ENCODE data around the gene TRIM2.

DNA sequence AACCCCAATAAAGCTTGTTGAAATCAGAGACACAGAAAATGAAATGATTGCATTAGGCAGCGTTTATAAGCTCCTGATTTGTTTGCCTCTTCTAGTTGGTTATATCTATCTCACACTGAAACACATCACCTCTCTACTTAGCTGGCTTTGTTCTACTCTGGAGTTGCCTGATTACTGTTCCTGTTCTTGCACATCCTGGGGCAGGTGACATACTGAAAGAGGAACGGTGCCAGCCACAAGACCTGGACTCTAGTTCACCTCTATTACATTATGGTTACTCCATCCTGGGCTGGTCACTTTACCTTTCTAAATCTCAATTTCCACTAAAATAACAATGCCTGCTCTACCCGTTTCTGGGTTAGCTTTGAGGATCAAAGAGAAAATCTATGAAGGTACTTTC, 47.9 kb downstream of the TRIM2 start:
- TF ChIP-seq, protein P1, sequence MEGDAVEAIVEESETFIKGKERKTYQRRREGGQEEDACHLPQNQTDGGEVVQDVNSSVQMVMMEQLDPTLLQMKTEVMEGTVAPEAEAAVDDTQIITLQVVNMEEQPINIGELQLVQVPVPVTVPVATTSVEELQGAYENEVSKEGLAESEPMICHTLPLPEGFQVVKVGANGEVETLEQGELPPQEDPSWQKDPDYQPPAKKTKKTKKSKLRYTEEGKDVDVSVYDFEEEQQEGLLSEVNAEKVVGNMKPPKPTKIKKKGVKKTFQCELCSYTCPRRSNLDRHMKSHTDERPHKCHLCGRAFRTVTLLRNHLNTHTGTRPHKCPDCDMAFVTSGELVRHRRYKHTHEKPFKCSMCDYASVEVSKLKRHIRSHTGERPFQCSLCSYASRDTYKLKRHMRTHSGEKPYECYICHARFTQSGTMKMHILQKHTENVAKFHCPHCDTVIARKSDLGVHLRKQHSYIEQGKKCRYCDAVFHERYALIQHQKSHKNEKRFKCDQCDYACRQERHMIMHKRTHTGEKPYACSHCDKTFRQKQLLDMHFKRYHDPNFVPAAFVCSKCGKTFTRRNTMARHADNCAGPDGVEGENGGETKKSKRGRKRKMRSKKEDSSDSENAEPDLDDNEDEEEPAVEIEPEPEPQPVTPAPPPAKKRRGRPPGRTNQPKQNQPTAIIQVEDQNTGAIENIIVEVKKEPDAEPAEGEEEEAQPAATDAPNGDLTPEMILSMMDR (conservative IDR thresholded peaks at IDR 0.05; ENCODE audit: low read depth in 2 of 2) = no peak
- TF ChIP-seq EZH2phosphoT487 (IDR thresholded peaks at IDR 0.05; ENCODE audit: unreplicated experiment) (no peak), POLR2AphosphoS5 (IDR thresholded peaks at IDR 0.05; ENCODE audit: low read depth) (no peak), EZH2 (IDR thresholded peaks at IDR 0.05; ENCODE audit: low read depth, unreplicated experiment) (no peak), JUNB (IDR thresholded peaks at IDR 0.05; ENCODE audit: unreplicated experiment) (no peak), REST (IDR thresholded peaks at IDR 0.05; ENCODE audit: unreplicated experiment) (no peak), ZNF331 (CRISPR knock-in tag; IDR thresholded peaks at IDR 0.05; ENCODE audit: low read depth) (no peak), STAT1 (IDR thresholded peaks at IDR 0.05; ENCODE audit: unreplicated experiment) (no peak), CREB1 (CRISPR knock-in tag; IDR thresholded peaks at IDR 0.05; ENCODE audit: low read depth) (no peak), ZNF114 (CRISPR knock-in tag; IDR thresholded peaks at IDR 0.05) (no peak), NANOG (IDR thresholded peaks at IDR 0.05; ENCODE audit: borderline replicate concordance) (no peak)
- TF ChIP-seq, protein P2, sequence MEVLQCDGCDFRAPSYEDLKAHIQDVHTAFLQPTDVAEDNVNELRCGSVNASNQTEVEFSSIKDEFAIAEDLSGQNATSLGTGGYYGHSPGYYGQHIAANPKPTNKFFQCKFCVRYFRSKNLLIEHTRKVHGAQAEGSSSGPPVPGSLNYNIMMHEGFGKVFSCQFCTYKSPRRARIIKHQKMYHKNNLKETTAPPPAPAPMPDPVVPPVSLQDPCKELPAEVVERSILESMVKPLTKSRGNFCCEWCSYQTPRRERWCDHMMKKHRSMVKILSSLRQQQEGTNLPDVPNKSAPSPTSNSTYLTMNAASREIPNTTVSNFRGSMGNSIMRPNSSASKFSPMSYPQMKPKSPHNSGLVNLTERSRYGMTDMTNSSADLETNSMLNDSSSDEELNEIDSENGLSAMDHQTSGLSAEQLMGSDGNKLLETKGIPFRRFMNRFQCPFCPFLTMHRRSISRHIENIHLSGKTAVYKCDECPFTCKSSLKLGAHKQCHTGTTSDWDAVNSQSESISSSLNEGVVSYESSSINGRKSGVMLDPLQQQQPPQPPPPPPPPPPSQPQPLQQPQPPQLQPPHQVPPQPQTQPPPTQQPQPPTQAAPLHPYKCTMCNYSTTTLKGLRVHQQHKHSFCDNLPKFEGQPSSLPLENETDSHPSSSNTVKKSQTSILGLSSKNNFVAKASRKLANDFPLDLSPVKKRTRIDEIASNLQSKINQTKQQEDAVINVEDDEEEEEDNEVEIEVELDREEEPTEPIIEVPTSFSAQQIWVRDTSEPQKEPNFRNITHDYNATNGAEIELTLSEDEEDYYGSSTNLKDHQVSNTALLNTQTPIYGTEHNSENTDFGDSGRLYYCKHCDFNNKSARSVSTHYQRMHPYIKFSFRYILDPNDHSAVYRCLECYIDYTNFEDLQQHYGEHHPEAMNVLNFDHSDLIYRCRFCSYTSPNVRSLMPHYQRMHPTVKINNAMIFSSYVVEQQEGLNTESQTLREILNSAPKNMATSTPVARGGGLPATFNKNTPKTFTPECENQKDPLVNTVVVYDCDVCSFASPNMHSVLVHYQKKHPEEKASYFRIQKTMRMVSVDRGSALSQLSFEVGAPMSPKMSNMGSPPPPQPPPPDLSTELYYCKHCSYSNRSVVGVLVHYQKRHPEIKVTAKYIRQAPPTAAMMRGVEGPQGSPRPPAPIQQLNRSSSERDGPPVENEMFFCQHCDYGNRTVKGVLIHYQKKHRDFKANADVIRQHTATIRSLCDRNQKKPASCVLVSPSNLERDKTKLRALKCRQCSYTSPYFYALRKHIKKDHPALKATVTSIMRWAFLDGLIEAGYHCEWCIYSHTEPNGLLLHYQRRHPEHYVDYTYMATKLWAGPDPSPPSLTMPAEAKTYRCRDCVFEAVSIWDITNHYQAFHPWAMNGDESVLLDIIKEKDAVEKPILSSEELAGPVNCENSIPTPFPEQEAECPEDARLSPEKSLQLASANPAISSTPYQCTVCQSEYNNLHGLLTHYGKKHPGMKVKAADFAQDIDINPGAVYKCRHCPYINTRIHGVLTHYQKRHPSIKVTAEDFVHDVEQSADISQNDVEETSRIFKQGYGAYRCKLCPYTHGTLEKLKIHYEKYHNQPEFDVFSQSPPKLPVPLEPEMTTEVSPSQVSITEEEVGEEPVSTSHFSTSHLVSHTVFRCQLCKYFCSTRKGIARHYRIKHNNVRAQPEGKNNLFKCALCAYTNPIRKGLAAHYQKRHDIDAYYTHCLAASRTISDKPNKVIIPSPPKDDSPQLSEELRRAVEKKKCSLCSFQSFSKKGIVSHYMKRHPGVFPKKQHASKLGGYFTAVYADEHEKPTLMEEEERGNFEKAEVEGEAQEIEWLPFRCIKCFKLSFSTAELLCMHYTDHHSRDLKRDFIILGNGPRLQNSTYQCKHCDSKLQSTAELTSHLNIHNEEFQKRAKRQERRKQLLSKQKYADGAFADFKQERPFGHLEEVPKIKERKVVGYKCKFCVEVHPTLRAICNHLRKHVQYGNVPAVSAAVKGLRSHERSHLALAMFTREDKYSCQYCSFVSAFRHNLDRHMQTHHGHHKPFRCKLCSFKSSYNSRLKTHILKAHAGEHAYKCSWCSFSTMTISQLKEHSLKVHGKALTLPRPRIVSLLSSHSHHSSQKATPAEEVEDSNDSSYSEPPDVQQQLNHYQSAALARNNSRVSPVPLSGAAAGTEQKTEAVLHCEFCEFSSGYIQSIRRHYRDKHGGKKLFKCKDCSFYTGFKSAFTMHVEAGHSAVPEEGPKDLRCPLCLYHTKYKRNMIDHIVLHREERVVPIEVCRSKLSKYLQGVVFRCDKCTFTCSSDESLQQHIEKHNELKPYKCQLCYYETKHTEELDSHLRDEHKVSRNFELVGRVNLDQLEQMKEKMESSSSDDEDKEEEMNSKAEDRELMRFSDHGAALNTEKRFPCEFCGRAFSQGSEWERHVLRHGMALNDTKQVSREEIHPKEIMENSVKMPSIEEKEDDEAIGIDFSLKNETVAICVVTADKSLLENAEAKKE (CRISPR knock-in tag; IDR thresholded peaks at IDR 0.05) = no peak
- TF ChIP-seq, protein P3, sequence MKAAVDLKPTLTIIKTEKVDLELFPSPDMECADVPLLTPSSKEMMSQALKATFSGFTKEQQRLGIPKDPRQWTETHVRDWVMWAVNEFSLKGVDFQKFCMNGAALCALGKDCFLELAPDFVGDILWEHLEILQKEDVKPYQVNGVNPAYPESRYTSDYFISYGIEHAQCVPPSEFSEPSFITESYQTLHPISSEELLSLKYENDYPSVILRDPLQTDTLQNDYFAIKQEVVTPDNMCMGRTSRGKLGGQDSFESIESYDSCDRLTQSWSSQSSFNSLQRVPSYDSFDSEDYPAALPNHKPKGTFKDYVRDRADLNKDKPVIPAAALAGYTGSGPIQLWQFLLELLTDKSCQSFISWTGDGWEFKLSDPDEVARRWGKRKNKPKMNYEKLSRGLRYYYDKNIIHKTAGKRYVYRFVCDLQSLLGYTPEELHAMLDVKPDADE (IDR thresholded peaks at IDR 0.05) = no peak
